Measurements from ENCODE around the gene PFDN4. TPM values are rescaled to one million over a fixed set of nuclear protein-coding genes. Genes with fewer than 3 reads are reported as not detected.
"Not testable (repeated sequence)": the region's sequence is repeated elsewhere in the genome, so short reads cannot be mapped to it uniquely, and the experiment has no call there.

PFDN4 gene
- total RNA-seq, 1 experiment from 2014 or later: 90.1 TPM

- ATAC-seq (no peak), DNase-seq (ENCODE audit: low spot score) (no peak)
- Mint-ChIP-seq H3K4me3 (no peak overlapping the region), H3K9me3 (peaks cover 9% of the 10 kb centered on the region), H3K36me3 (no peaks in the 10 kb centered on the region), H3K4me1 (no peaks in the 10 kb centered on the region), H3K27ac (no peak overlapping the region), H3K27me3 (ENCODE audit: low read depth) (0 out of 2 replicates have a peak, but pooled peaks cover 3% of the 10 kb centered on the region)
- TF ChIP-seq, protein P1, sequence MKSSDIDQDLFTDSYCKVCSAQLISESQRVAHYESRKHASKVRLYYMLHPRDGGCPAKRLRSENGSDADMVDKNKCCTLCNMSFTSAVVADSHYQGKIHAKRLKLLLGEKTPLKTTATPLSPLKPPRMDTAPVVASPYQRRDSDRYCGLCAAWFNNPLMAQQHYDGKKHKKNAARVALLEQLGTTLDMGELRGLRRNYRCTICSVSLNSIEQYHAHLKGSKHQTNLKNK (CRISPR knock-in tag; IDR thresholded peaks at IDR 0.05): no peak
- TF ChIP-seq ZNF423 (CRISPR knock-in tag; IDR thresholded peaks at IDR 0.05): no peak
- TF ChIP-seq SMAD3 (CRISPR knock-in tag; IDR thresholded peaks at IDR 0.05; ENCODE audit: borderline replicate concordance): no peak
- TF ChIP-seq FOXJ3 (CRISPR knock-in tag; IDR thresholded peaks at IDR 0.05; ENCODE audit: borderline replicate concordance): no peak
- no peak for TF ChIP-seq ELF4 (CRISPR knock-in tag; IDR thresholded peaks at IDR 0.05; ENCODE audit: low read depth)
- TF ChIP-seq MXD4 (CRISPR knock-in tag; IDR thresholded peaks at IDR 0.05; ENCODE audit: borderline replicate concordance): no peak
- TF ChIP-seq USF2 (CRISPR knock-in tag; IDR thresholded peaks at IDR 0.05): no peak
- TF ChIP-seq FOXK1 (CRISPR knock-in tag; IDR thresholded peaks at IDR 0.05): no peak
- TF ChIP-seq IRF1 (CRISPR knock-in tag; IDR thresholded peaks at IDR 0.05): no peak
- TF ChIP-seq ZBTB21 (CRISPR knock-in tag; IDR thresholded peaks at IDR 0.05; ENCODE audit: borderline replicate concordance): no peak
- CTCF ChIA-PET: no interaction called here
- POLR2A ChIA-PET: no interaction called here
Measured at GRCh38 chr20:54237116-54237943, 29.4 kb downstream of the PFDN4 start.

- TF ChIP-seq ZNF121 (CRISPR knock-in tag; IDR thresholded peaks at IDR 0.05): no peak
- no peak for TF ChIP-seq NR3C1 (CRISPR knock-in tag; conservative IDR thresholded peaks at IDR 0.05; ENCODE audit: low read depth)
- TF ChIP-seq ZNF232 (CRISPR knock-in tag; IDR thresholded peaks at IDR 0.05): no peak
- no peak for TF ChIP-seq NFATC4 (CRISPR knock-in tag; IDR thresholded peaks at IDR 0.05)
- TF ChIP-seq CREM (CRISPR knock-in tag; IDR thresholded peaks at IDR 0.05): no peak
- TF ChIP-seq IRF2 (CRISPR knock-in tag; IDR thresholded peaks at IDR 0.05; ENCODE audit: borderline replicate concordance, low read depth): no peak
- TF ChIP-seq, protein P2, sequence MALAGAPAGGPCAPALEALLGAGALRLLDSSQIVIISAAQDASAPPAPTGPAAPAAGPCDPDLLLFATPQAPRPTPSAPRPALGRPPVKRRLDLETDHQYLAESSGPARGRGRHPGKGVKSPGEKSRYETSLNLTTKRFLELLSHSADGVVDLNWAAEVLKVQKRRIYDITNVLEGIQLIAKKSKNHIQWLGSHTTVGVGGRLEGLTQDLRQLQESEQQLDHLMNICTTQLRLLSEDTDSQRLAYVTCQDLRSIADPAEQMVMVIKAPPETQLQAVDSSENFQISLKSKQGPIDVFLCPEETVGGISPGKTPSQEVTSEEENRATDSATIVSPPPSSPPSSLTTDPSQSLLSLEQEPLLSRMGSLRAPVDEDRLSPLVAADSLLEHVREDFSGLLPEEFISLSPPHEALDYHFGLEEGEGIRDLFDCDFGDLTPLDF (CRISPR knock-in tag; IDR thresholded peaks at IDR 0.05): no peak
- no peak for TF ChIP-seq ZNF219 (CRISPR knock-in tag; IDR thresholded peaks at IDR 0.05; ENCODE audit: borderline replicate concordance)
- TF ChIP-seq, protein P3, sequence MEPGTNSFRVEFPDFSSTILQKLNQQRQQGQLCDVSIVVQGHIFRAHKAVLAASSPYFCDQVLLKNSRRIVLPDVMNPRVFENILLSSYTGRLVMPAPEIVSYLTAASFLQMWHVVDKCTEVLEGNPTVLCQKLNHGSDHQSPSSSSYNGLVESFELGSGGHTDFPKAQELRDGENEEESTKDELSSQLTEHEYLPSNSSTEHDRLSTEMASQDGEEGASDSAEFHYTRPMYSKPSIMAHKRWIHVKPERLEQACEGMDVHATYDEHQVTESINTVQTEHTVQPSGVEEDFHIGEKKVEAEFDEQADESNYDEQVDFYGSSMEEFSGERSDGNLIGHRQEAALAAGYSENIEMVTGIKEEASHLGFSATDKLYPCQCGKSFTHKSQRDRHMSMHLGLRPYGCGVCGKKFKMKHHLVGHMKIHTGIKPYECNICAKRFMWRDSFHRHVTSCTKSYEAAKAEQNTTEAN (CRISPR knock-in tag; IDR thresholded peaks at IDR 0.05): no peak
- TF ChIP-seq JUN (CRISPR knock-in tag; IDR thresholded peaks at IDR 0.05): no peak
- CTCF ChIA-PET: interaction anchor here (1.3 kb wide), 1 partner anchor 36 kb away, joined by 3 read pairs; the partner anchor contains the start of gene PFDN4
- ATAC-seq: no peak
- Mint-ChIP-seq H3K36me3 (peaks cover 9% of the 10 kb centered on the region), H3K27ac (no peak overlapping the region), H3K4me1 (no peaks in the 10 kb centered on the region), H3K27me3 (ENCODE audit: low read depth) (no peaks in the 10 kb centered on the region), H3K9me3 (peaks cover 42% of the 10 kb centered on the region), H3K4me3 (no peak overlapping the region)
- POLR2A ChIA-PET: no interaction called here
- no peak for DNase-seq (ENCODE audit: low spot score)
Measured at GRCh38 chr20:54244113-54244512, 36.2 kb downstream of the PFDN4 start.

DNA sequence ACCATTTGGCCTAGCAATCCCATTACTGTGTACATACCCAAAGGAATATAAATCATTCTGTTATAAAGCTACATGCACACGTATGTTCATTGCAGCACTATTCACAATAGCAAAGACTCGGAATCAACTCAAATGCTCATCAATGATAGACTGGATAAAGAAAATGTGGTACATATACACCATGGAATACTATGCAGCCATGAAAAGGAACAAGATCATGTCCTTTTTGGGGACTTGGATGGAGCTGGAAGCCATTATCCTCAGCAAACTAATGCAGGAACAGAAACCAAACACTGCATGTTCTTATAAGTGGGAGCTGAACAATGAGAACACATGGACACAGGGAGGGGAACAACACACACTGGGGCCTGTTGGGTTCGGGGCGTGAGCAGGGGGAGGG, 40.8 kb downstream of the PFDN4 start:
- ATAC-seq; CTCF ChIA-PET; DNase-seq (ENCODE audit: low spot score); H3K4me3 Mint-ChIP-seq; H3K27ac Mint-ChIP-seq; H3K27me3 Mint-ChIP-seq (ENCODE audit: low read depth); H3K4me1 Mint-ChIP-seq: not testable (repeated sequence)
- POLR2A ChIA-PET: interaction anchor here (0.6 kb wide), 1 partner anchor 1189 kb away, joined by 3 read pairs; no protein-coding TSS in a partner anchor
- peaks cover 44% of the 10 kb centered on the region for H3K9me3 Mint-ChIP-seq
- peaks cover 16% of the 10 kb centered on the region for H3K36me3 Mint-ChIP-seq

All from WTC11 (cell line).